ENCODE measurements around the gene JUN.

The JUN gene

GRCh38 chr1:58799650-58800049 is 15.8 kb upstream of the JUN start:
- TF ChIP-seq FOXM1 (IDR thresholded peaks at IDR 0.05; ENCODE audit: borderline replicate concordance, low read depth) (no peak), EP300 (IDR thresholded peaks at IDR 0.05; ENCODE audit: borderline replicate concordance) (no peak), NFIC (IDR thresholded peaks at IDR 0.05) (no peak), EGR1 (IDR thresholded peaks at IDR 0.05) (no peak), MAX (IDR thresholded peaks at IDR 0.05) (no peak)

GRCh38 chr1:58798910-58799442 is 15.1 kb upstream of the JUN start:
- TF ChIP-seq MAX (IDR thresholded peaks at IDR 0.05), result no peak
- no peak for TF ChIP-seq EGR1 (IDR thresholded peaks at IDR 0.05)
- no peak for TF ChIP-seq ZBTB7A (IDR thresholded peaks at IDR 0.05; ENCODE audit: low read depth)
- TF ChIP-seq EP300 (IDR thresholded peaks at IDR 0.05; ENCODE audit: borderline replicate concordance), result no peak

- TF ChIP-seq REST (IDR thresholded peaks at IDR 0.05; ENCODE audit: low read depth) (no peak), YY1 (IDR thresholded peaks at IDR 0.05; ENCODE audit: low read depth) (no peak), NFIC (IDR thresholded peaks at IDR 0.05) (no peak), TAF1 (IDR thresholded peaks at IDR 0.05; ENCODE audit: low read depth) (no peak), EP300 (IDR thresholded peaks at IDR 0.05; ENCODE audit: borderline replicate concordance) (no peak), CREB1 (IDR thresholded peaks at IDR 0.05; ENCODE audit: low read depth) (no peak), CEBPB (IDR thresholded peaks at IDR 0.05) (no peak), TEAD4 (IDR thresholded peaks at IDR 0.05) (no peak), EGR1 (IDR thresholded peaks at IDR 0.05) (no peak), ZBTB7A (IDR thresholded peaks at IDR 0.05; ENCODE audit: low read depth) (no peak)
Measured at GRCh38 chr1:58796416-58796815, 12.6 kb upstream of the JUN start.

- TF ChIP-seq FOXM1 (IDR thresholded peaks at IDR 0.05; ENCODE audit: borderline replicate concordance, low read depth) (no peak), USF1 (IDR thresholded peaks at IDR 0.05) (no peak), EP300 (IDR thresholded peaks at IDR 0.05; ENCODE audit: borderline replicate concordance) (no peak), TCF12 (IDR thresholded peaks at IDR 0.05; ENCODE audit: low read depth) (no peak), YY1 (IDR thresholded peaks at IDR 0.05; ENCODE audit: low read depth) (no peak), TAF1 (IDR thresholded peaks at IDR 0.05; ENCODE audit: low read depth) (no peak), CREB1 (IDR thresholded peaks at IDR 0.05; ENCODE audit: low read depth) (no peak), TEAD4 (IDR thresholded peaks at IDR 0.05) (no peak), ZBTB7A (IDR thresholded peaks at IDR 0.05; ENCODE audit: low read depth) (no peak), REST (IDR thresholded peaks at IDR 0.05; ENCODE audit: low read depth) (no peak)
Measured at GRCh38 chr1:58794585-58794984, 10.7 kb upstream of the JUN start.

- TF ChIP-seq CEBPB (IDR thresholded peaks at IDR 0.05) (no peak), ZBTB7A (IDR thresholded peaks at IDR 0.05; ENCODE audit: low read depth) (no peak), MAX (IDR thresholded peaks at IDR 0.05) (no peak), TEAD4 (IDR thresholded peaks at IDR 0.05) (no peak), RAD21 (IDR thresholded peaks at IDR 0.05; ENCODE audit: low read depth) (no peak), REST (IDR thresholded peaks at IDR 0.05; ENCODE audit: low read depth) (no peak), EP300 (IDR thresholded peaks at IDR 0.05; ENCODE audit: borderline replicate concordance) (no peak), EGR1 (IDR thresholded peaks at IDR 0.05) (no peak), USF1 (IDR thresholded peaks at IDR 0.05) (no peak), FOXM1 (IDR thresholded peaks at IDR 0.05; ENCODE audit: borderline replicate concordance, low read depth) (no peak), CREB1 (IDR thresholded peaks at IDR 0.05; ENCODE audit: low read depth) (no peak), TAF1 (IDR thresholded peaks at IDR 0.05; ENCODE audit: low read depth) (no peak), TCF12 (IDR thresholded peaks at IDR 0.05; ENCODE audit: low read depth) (no peak), YY1 (IDR thresholded peaks at IDR 0.05; ENCODE audit: low read depth) (no peak)
Measured at GRCh38 chr1:58792846-58793245, 9.0 kb upstream of the JUN start.

All from Ishikawa (cell line).